ENCODE results near the gene RSKR. TPM values are rescaled to one million over a fixed set of nuclear protein-coding genes. Genes with fewer than 3 reads are reported as not detected.

RSKR gene
- total RNA-seq, 1 experiment from 2014 or later = 25.8 TPM

DNA sequence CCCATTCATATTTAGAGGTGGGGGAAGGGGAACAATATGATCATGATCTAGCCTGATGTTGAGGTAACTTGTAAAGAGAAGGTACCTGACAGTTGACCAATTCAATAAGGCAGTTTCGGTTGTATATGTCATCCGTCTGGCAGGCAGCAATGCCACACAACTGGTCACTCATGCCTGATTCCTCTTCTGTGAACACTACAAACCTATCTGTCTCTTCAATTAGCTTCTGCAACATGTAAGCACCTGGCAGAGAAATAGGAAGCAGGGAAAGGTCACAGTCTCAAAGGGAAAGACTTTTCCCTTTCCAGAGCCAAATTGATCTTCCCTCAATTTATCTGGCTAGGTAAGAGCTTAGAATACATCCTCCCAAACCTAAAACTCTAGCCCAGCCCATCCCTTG is 10.2 kb upstream of the RSKR start:
- Histone ChIP-seq H3K4me1 (ENCODE audit: insufficient read depth, low read length) (no peaks in the 10 kb centered on the region), H4K5ac (ENCODE audit: insufficient read length, low read depth, low read length) (no peak overlapping the region), H3K79me2 (ENCODE audit: insufficient read depth, low read length) (no peaks in the 10 kb centered on the region), H2AK5ac (ENCODE audit: insufficient read length, low read length) (no peak overlapping the region), H2BK5ac (ENCODE audit: insufficient read length, low read length) (no peak overlapping the region), H2BK15ac (ENCODE audit: low read depth, low read length) (no peak overlapping the region), H3K18ac (ENCODE audit: insufficient read length, low read depth, low read length) (no peak overlapping the region), H4K20me1 (ENCODE audit: control insufficient read depth, insufficient read depth, insufficient read length) (no peaks in the 10 kb centered on the region), H2BK12ac (ENCODE audit: insufficient read length, low read depth, low read length) (no peak overlapping the region), H3K9ac (ENCODE audit: extremely low read depth, insufficient read length, low read length) (no peak overlapping the region), H2BK120ac (ENCODE audit: low read depth, low read length, poor library complexity, severe bottlenecking) (no peak overlapping the region), H4K8ac (replicated peaks; ENCODE audit: insufficient read length, low read depth, low read length) (no peak overlapping the region), H3K4ac (ENCODE audit: low read depth, low read length) (no peak overlapping the region), H3K56ac (ENCODE audit: insufficient read length, low read depth, low read length) (no peak overlapping the region), H3K4me2 (ENCODE audit: insufficient read depth, insufficient read length, low read length) (no peak overlapping the region), H3K9me3 (ENCODE audit: control insufficient read depth, low read depth, low read length) (no peaks in the 10 kb centered on the region), H2BK20ac (ENCODE audit: low read depth, low read length, poor library complexity, severe bottlenecking) (no peak overlapping the region), H4K91ac (ENCODE audit: insufficient read length, low read depth, low read length) (no peak overlapping the region), H3K23me2 (ENCODE audit: insufficient read length, low read depth, low read length, poor library complexity, severe bottlenecking) (no peaks in the 10 kb centered on the region), H2AFZ (ENCODE audit: low read length) (no peak overlapping the region), H3T11ph (ENCODE audit: low read length) (no peak overlapping the region), H3K23ac (ENCODE audit: insufficient read length, low read depth, low read length) (no peak overlapping the region), H3K14ac (ENCODE audit: insufficient read depth, low read length) (no peak overlapping the region), H3K27ac (ENCODE audit: insufficient read length, low read depth, low read length) (no peak overlapping the region), H3K27me3 (ENCODE audit: insufficient read depth, low read length) (no peaks in the 10 kb centered on the region), H3K79me1 (ENCODE audit: insufficient read depth, low read depth, low read length, poor library complexity, severe bottlenecking) (no peaks in the 10 kb centered on the region)
- no CpG with 5 or more reads among the region's 2 CpGs for WGBS (ENCODE audit: extremely low coverage, insufficient read length, low lambda C conversion rate)
- no peak overlapping the region for H3K4me3 Mint-ChIP-seq
- no peaks in the 10 kb centered on the region; the same call in 1 of the 2 replicates for H3K27me3 Mint-ChIP-seq (ENCODE audit: low read depth)
- no peaks in the 10 kb centered on the region for H3K4me1 Mint-ChIP-seq
- no peak for DNase-seq
- H3K36me3 Mint-ChIP-seq (ENCODE audit: insufficient read depth in 1 of 3, low read depth in 3 of 3) = peaks cover 51 to 88% (median 78%) of the 10 kb centered on the region in 3 experiments; a peak in 6 of 7 replicates
- TF ChIP-seq, protein P1, sequence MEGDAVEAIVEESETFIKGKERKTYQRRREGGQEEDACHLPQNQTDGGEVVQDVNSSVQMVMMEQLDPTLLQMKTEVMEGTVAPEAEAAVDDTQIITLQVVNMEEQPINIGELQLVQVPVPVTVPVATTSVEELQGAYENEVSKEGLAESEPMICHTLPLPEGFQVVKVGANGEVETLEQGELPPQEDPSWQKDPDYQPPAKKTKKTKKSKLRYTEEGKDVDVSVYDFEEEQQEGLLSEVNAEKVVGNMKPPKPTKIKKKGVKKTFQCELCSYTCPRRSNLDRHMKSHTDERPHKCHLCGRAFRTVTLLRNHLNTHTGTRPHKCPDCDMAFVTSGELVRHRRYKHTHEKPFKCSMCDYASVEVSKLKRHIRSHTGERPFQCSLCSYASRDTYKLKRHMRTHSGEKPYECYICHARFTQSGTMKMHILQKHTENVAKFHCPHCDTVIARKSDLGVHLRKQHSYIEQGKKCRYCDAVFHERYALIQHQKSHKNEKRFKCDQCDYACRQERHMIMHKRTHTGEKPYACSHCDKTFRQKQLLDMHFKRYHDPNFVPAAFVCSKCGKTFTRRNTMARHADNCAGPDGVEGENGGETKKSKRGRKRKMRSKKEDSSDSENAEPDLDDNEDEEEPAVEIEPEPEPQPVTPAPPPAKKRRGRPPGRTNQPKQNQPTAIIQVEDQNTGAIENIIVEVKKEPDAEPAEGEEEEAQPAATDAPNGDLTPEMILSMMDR (conservative IDR thresholded peaks at IDR 0.05) = no peak
- H3K27ac Mint-ChIP-seq = no peak overlapping the region
- H3K9me3 Mint-ChIP-seq = no peaks in the 10 kb centered on the region
